Measurements from ENCODE around the gene RBM12.

Gene RBM12

DNA sequence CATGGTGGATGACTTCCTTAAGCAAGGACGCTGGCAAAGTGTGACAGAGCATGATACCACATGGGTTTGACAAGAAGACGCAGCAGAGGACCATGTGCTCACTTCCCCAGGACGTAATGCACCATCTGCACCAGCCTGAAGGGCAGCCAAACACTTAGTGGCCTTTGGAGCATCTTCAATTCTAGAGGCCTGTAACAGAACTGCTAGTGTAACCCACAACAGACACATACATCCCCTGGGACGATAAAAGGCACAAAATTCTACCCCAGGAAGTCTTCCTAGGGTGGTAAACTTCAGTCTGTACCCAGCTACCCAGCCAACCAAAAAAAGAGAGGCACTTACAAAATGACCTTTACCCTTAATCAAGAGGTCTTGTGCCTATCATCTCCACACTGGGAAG lies 9.2 kb upstream of the RBM12 start:
- DNase-seq (ENCODE audit: insufficient read length, low spot score) (no peak), FAIRE-seq (no peak)
- TF ChIP-seq, protein P1, sequence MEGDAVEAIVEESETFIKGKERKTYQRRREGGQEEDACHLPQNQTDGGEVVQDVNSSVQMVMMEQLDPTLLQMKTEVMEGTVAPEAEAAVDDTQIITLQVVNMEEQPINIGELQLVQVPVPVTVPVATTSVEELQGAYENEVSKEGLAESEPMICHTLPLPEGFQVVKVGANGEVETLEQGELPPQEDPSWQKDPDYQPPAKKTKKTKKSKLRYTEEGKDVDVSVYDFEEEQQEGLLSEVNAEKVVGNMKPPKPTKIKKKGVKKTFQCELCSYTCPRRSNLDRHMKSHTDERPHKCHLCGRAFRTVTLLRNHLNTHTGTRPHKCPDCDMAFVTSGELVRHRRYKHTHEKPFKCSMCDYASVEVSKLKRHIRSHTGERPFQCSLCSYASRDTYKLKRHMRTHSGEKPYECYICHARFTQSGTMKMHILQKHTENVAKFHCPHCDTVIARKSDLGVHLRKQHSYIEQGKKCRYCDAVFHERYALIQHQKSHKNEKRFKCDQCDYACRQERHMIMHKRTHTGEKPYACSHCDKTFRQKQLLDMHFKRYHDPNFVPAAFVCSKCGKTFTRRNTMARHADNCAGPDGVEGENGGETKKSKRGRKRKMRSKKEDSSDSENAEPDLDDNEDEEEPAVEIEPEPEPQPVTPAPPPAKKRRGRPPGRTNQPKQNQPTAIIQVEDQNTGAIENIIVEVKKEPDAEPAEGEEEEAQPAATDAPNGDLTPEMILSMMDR (IDR thresholded peaks at IDR 0.05; ENCODE audit: insufficient read depth, missing control alignments) = no peak

DNA sequence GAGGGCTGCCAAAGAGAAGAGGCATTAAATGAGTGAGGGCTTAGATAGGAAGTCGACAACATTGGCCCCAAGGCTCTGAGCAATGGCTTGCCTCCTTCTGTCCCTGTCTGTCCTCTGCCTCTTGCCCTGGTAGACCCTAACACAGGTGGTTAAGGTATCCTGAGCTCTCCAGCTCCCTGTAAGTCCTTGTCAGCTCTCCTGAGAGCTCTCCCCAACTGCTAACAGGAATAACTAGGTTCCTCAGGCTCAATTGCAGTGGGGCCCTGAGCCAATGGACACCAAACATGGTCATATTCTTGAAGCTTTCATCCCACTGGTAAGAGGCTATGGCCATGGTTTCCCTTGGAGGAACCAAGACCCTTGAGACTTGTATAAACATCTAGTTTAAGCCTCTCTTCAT lies 5.0 kb upstream of the RBM12 start:
- TF ChIP-seq, protein P1 (IDR thresholded peaks at IDR 0.05; ENCODE audit: insufficient read depth, missing control alignments) = no peak
- DNase-seq (ENCODE audit: insufficient read length, low spot score) (no peak), FAIRE-seq (no peak)

DNA sequence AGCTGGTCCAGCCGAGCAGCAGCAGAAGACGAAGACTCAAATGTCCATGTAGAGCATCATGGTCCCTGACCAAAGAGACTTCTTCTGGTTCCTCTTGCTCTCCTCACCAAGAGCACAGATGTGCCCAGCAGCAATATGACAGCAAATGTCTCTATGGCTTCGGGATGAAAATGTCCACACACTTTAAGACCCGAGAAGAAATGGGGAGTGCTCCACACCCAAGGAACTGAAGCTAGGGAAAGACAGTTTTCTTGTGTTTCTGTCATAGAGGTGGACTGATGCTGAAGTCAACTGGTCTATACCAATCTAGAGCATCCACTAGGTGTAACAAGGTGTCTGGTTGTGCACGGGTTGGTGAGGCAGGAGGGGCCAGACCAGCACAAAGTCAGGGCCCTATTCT lies 4.5 kb upstream of the RBM12 start:
- TF ChIP-seq, protein P1 (IDR thresholded peaks at IDR 0.05; ENCODE audit: insufficient read depth, missing control alignments) = no peak
- FAIRE-seq (no peak), DNase-seq (ENCODE audit: insufficient read length, low spot score) (no peak)

DNA sequence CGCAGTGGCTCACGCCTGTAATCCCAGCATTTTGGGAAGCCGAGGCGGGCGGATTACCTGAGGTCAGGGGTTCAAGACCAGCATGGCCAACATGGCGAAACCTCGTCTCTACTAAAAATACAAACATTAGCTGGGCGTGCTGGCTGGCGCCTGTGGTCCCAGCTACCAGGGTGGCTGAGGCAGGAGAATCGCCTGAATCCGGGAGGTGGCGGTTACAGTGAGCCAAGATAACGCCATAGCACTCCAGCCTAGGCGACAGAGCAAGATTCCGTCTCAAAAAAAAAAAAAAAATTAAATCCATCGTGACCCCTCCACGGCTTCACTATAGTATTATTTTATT lies 1.2 kb upstream of the RBM12 start:
- TF ChIP-seq, protein P1 (IDR thresholded peaks at IDR 0.05; ENCODE audit: insufficient read depth, missing control alignments) = no peak
- DNase-seq (ENCODE audit: insufficient read length, low spot score) (no peak), FAIRE-seq (no peak)

DNA sequence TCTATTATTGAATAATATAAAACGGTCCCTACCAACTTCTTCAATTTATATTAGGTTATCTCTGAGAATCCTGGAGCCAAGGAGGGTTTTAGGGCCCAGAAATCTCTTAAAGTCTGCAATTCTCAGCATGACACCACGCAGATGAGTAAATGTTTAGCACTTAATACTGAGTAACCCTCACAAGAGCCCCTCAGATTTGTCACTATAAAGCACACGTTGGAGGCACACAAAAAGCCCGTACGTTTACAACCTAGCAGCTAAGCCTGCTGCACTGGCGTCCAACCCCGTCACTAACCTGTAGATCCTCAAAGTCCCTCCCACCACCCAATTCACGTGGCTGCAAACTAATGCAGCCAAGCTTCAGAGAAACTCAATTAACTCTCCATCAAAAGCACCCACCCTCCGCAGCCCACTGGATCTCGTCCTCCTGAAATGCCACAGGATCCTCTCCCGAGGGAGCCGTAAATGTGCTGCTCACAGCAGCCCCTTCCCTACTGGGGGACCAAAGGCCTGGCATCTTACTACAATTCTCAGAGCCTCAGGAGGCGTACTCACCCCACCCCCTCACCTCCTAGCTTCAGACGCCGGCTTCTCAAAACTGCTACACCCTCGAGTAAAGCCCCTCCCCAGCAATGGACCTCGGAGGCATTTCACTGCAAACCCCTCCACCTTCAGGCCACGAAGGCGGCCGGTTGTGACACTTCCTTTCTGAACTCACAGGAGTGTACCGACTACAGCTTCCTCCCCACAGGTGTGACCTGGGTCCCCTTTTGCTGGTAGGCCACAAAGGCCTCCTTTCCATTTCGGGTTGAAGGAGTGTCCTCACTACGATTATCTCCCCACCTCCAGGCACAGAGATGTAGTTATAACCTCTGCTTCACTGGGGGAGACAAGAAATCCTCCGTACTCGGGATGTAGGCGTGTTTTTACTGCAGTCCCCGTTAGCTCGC lies 909 bp downstream of the RBM12 start:
- FAIRE-seq = no peak
- TF ChIP-seq, protein P1 (IDR thresholded peaks at IDR 0.05; ENCODE audit: insufficient read depth, missing control alignments) = no peak
- no peak for DNase-seq (ENCODE audit: insufficient read length, low spot score)

DNA sequence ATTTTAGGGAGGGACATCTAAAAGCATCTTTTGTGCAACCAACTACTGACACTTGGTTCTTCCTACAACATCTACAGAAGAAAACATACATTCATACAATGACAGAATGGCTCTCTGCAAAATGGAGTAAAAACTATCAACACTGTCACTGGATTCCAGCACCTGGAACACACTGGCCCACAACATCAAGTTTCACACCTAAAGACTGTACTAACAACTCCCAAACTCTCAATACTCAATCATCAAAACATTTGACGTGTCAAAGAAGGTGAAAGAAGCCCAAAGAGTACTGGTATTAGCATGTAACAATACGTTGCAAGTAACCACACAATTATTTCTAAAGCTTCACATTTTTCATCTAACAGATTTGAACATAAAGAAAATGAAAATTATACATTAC lies 2.1 kb downstream of the RBM12 start:
- FAIRE-seq = no peak
- TF ChIP-seq, protein P1 (IDR thresholded peaks at IDR 0.05; ENCODE audit: insufficient read depth, missing control alignments) = no peak
- no peak for DNase-seq (ENCODE audit: insufficient read length, low spot score)

DNA sequence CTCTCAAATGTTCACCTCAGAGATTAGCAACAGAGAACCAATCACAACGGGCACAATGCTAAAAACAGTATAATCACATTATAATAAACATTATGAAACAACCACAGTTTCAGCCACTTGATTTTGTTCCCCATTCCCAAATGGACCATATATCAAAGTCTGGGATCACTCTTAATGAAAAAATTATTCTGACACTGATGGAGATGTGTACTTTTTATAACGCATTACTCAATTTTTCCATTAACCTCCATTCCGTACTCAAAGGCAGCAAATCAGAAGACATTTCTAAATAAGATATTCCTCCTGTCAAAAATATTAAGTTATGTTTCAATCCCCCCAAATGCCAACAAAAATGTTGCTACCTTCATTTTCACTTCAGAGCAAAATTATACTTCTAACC lies 2.8 kb downstream of the RBM12 start:
- FAIRE-seq = no peak
- TF ChIP-seq, protein P1 (IDR thresholded peaks at IDR 0.05; ENCODE audit: insufficient read depth, missing control alignments) = no peak
- DNase-seq (ENCODE audit: insufficient read length, low spot score) = no peak

Data from D721Med (cell line).